DND-41 (cell line): ENCODE measurements around the gene GPR83.

Experiments used
- CTCF ChIP-seq: IDR thresholded peaks from 2 replicates; pipeline ENCODE4 v1.5.1; 2012; ENCODE audit warnings: borderline replicate concordance, low read length, moderate library complexity, mild to moderate bottlenecking; ENCODE audit not compliant: poor library complexity, severe bottlenecking; ENCODE audit errors: extremely low read depth
- EZH2 ChIP-seq: IDR thresholded peaks from 3 replicates; pipeline ENCODE4 v1.6.1; 2012; ENCODE audit warnings: borderline replicate concordance, low read depth, mild to moderate bottlenecking, moderate library complexity, low read length, inconsistent platforms; ENCODE audit not compliant: severe bottlenecking

DNA sequence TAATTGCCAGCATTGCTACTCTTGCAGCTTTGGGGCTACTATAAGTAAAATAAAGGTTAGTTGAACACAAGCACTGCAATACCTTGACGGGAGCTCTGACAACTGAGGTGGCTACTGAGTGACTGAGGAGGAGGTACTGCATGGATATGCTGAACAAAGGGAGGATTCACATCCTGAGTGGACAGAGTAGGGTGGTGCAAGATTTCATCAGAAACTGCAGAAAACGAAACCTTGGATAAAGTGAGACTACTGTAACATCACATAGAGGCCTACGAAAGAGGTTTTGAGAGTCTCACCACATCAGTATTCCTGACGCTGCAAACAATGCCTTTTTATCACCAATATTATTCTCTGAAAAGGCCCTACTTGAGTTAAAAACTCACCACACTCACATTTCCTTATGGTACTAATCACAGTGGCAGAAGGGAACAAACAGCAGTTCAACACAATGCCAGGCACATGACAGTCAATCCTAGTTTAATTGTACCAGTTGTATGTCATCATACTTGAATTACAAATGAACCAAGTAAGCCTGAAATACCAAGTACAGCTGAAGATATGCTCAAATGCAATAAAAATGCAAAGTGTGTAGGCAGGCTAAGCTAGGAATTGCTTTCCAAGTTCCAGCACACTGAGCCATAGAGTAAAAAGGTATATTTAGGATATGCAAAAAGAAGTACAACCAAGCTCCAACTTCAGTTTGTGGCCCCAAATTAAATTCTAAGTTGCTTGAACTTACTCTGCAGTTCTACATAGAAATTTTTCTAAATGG lies 4.0 kb upstream of the GPR83 start:
- TF ChIP-seq CTCF: no peak
- TF ChIP-seq EZH2: no peak
